ENCODE results near the gene ZNF746.
"Not testable (repeated sequence)": the region's sequence is repeated elsewhere in the genome, so short reads cannot be mapped to it uniquely, and the experiment has no call there.

Gene ZNF746

DNA sequence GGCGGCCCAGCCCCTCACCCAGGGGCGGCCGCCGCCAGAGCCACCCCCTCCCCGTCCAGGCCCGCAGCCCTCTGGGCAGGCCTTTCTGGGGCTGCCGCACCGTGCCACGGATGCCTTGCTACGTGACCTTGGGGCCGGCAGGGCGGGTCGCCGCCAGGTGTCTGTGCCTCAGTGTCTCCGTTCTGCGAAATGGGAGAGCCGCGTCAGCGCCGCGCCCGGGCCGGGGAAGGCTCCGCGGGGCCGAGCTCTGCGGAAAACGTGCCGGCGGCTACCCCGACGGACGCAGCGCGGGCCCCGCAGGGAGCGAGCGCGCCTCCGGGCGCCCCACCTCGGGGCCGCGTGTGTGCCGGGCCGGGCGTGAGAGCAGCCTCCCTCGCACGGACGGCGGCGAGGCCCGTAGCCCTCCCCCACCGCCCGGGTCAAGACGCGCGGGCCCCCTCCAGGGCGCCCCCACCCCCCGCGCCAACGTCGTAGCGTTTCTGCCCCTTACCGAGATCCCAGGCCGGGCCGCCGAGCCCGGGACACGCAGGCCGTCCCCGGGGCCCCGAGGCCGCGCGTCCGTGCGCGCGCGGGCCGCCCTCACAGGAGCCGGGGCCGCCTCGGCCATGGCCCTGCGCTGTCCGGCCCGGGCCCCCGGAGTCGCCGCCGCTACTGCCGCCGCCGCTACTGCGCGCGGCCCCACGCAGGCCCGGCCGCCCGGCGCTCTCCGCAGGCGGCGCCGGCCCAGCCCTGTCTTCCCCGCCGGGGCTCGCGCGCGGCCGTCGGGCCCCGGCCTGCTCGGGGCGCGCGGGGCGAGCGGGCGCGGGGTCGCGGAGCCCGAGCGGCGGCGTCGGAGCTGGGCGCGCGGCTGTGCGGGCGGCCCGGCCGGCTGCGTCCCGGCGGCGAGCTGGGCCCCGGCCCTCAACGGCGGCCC, 37.8 kb downstream of the ZNF746 start:
- no peak for DNase-seq (ENCODE audit: low read depth)

DNA sequence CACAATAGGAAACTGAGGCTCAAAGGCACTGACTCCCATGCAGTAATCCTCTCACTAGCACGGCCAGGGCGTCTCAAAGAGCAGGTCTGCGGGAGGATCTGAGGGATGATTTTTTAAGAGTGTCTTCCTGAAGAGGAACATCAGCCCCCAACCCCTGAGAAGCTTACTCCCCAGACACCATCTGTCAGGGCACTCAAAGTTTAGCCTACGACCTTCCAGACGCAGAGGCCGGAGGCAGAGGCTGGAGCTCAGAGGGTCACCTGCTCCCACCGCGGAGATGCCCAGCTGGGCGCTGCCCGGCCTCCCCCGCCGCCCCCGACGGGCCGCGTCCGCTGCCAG, 38.4 kb downstream of the ZNF746 start:
- DNase-seq (ENCODE audit: low read depth), result no peak

DNA sequence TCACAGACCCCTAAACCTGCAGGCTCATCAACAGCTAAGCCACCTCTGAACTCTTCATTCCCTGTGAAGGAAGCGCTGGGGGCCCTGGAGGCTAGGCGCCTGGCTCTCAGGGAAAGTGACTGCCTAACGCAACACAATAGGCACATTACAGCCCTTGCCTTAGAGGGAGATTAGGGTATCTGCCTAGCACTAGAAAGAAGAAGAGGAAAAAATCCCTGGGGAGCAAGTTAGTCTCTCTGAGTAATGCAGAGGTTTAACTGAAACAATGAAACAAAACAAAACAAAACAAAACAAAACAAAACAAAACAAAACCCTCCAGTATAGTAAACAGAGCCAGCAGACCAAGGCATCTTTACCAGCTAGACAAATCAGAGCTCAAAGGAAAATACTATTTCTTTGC, 39.4 kb downstream of the ZNF746 start:
- no peak for DNase-seq (ENCODE audit: low read depth)

DNA sequence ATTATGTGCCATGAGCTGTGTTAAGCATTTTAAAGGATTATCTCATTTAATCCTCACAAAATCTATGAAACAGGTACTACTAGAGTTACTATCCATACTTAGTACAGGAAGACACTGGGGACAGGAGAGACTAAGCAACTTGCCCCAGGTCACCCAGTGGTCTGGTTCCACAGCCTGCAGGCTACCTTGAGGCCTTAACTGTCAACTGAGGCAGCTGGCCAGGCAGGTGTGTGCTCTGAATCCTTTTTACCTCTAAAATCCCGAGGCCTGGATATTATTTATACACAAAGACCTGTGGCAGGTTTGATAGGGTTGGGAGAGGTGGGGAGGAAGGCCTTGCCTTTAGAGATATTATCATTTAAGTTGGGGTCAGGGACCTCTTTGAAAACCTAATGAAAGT, 39.8 kb downstream of the ZNF746 start:
- DNase-seq (ENCODE audit: low read depth), result no peak

DNA sequence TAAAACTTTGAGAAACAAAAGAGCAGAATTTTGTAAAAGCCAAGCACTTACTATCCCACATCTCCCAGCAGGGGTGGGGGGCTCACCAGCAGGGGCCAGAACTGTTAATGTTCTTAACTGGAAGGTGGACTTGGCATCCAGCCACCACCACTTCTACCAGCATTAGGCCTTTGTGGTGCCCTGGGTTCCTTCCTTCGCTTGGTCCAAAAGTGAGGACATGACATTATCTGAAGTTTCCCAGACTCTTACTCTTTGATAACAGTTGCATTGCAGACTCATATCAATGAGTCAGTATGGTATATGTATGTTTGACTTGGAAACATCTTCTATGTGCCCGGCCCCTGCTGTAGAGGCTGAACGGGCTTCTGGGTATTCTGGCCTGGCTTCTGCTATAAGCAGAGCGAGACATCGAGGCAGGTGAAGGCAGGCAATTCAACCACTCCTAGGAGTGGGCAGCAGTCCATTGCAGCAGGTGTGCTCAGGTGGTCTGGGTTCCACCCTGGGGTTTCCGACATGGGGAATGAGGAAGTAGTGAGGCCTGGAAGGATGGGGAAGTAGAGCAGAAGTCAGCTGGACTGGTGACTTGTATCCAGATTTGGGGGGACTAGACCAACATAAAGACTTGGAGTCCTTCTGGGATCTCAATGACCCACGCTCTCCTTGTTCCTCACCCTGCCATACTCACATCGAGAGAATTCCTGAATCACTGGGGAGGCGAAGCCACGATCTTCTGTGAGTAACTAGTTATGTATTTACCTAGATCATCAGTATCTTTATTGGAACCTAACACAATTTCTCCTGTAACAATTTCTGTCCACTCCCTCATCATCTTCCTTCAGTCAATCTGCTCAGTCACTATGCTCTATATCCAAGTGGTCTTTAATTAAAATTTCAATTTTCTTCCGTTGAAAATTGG, 40.8 kb downstream of the ZNF746 start:
- no peak for DNase-seq (ENCODE audit: low read depth)

DNA sequence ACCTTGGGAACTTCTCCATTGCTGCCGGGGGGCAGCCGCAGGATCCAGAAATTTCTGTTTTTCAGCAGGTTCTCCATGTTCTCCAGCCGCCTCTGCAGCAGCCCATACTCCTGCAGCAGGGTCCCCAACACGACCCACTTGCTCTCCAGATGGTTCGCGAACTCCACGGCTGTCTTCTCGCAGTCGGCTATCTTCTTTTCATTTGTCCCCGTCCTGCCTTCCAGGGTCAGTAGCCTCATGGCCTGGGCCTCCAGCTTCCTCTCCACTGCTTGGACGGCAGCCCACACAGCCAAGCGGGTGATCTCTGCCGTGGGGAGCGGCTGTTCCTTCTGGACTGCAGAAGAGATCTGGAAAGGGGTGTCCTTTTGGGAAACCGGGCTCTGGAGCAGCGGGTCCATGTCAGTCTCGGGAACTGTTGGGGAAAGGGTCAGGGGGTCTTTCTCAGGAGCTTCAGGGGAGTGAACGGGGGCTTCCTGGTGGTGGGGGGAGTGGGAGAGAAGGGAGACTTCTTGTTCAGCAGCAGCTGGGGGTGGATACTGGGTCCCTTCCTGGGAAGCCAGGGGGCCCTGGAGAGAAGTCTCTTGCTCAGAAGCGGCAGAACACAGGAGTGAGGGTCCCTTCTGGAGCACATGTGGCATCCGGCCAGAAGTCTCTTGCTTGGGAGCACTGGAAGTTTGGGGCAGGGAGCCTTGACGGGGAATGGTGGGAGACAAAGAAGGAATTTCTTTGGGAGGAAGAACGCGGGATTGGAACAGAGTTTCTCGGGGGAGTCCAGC, 42.2 kb downstream of the ZNF746 start:
- no peak for DNase-seq (ENCODE audit: low read depth)

DNA sequence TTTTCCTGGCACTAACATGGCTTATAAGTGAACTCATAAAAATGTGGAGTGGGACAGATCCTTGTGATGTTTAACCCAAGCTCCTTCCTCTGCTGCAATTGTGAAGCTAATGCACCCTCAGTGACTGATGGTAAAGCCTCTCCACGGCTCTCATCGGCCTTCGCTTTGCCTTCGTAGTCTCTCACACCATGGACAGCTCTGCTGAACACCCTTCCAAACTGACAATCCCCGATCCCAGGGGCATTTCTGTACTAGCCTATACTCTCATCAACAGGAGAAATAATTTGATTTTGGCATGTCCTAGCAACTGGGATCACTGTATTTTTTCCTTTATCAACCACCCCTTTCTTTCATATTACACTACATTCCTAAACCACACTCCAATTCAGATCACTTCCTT, 42.9 kb downstream of the ZNF746 start:
- no peak for DNase-seq (ENCODE audit: low read depth)

DNA sequence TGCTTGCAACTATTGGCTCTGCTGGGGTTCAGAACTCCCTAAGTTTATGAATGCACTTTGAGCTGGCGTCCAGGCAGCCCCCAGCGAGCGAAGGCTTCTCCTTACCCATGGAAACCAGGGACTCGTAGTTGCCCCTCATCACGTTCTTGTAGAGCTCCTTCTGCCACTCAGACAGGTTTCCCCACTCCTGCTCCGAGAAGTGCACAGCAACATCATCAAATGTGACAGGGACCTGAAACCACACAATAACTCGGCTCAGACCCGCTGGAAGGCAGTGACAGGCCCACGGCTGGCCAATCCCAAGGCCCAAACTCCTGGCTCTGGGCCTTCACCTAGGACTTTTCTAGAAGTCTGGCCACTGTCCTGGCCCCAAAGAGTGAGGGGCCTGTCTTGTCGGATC, 43.6 kb downstream of the ZNF746 start:
- no peak for DNase-seq (ENCODE audit: low read depth)

DNA sequence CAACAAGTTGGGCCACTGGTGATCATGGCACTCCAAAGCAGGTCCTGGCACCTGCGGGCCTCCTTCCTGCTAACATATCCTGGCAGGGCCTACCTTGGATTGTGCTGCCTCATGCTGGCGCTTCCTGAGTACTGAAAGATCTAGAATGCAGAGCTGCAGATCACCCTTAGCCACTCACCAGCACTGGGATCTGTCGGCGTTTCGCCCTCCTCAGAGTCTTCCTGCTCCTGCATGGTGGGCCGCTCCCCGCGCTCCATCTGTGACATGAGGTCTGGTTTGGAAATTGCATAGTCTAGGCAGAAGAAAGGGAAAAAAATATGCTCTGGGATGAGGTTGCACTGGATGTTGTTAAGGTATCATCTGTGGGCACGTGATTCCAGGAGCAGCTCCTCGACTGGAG, 46.8 kb downstream of the ZNF746 start:
- no peak for DNase-seq (ENCODE audit: low read depth)

DNA sequence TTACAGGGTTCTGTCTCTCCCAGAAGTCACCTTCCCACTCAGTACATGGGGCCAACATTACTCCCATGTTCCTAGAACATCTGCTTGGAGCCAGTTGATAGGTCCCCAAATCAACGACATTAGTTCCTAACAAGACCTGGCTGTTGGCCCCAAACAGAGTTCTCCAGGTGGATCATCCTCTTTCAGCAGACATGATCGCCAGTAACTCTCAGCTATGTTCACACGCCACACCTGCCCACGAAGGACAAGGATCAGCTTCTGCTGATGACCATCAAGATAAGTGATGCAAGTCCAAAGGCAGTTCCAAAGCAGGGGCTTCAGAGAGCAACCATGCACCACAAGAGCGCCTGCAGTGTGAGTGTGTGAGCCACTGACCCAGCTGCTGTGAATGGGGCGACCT, 47.7 kb downstream of the ZNF746 start:
- no peak for DNase-seq (ENCODE audit: low read depth)

DNA sequence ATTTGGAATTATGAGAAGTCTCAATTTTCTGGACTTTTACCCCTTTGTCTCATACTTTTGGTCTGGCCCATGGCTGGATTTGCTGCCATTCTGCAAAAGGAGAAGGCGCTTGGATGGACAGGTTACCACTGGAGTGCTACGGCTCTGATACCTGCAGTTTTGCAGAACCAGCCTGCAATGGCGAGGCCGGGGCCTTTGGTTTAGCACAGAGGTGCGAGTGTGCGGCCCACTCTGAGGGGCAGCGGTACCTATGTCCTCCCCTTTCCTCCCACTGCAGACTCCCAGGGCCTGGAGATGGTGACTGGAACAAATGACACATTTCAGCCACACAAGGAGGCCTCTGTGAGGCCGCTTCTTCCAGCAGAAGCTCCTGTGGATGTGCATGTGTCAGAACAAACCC, 48.6 kb downstream of the ZNF746 start:
- DNase-seq (ENCODE audit: low read depth), result no peak

DNA sequence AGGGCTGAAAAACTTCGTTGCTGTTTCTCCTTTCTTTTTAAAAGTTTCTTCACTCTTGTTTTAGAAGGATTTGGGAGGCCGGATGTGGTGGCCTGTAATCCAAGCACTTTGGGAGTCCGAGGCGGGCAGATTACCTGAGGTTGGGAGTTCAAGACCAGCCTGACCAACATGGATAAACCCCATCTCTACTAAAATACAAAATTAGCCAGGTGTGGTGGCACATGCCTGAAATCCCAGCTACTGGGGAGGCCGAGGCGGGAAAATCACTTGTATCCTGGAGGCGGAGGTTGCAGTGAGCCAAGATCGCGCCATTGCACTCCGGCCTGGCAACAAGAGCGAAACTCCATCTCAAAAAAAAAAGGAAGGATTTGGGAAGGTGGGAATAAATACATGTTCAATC, 51.6 kb downstream of the ZNF746 start:
- DNase-seq (ENCODE audit: low read depth), result not testable (repeated sequence)

DNA sequence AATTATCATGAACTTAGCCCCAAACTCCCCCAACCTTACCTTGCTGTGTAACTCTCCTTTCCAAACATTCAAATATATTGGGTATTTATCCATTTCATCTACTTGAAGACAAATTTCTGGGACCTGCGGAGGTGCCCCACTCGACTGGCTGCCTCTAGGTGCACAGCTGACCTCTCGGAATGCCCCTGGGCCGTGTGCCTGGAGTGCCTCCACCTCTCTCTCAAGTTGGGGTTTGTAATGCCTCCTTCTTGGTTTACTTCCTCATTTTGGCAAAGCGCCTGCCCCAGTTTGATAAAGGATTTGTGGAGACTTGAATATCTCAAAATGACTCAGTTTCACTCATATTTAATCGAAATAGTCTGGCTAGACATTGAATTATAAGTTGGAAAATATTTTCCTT, 53.3 kb downstream of the ZNF746 start:
- no peak for DNase-seq (ENCODE audit: low read depth)

DNA sequence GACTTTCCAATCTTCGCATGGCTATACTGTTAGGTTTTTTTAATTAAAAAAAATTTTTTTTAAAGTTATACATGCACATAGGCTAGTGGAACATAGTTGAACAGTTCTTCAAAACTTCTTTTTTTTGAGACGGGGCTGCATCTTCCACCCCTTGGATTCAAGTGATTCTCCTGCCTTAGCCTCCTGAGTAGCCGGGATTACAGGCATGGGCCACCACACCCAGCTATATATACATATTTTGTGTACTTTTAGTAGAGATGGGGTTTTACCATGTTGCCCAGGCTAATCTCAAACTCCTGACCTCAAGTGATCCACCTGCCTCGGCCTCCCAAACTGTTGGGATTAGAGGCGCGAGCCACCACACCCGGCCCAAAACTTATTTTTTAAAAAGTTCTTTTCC, 54.1 kb downstream of the ZNF746 start:
- no peak for DNase-seq (ENCODE audit: low read depth)

DNA sequence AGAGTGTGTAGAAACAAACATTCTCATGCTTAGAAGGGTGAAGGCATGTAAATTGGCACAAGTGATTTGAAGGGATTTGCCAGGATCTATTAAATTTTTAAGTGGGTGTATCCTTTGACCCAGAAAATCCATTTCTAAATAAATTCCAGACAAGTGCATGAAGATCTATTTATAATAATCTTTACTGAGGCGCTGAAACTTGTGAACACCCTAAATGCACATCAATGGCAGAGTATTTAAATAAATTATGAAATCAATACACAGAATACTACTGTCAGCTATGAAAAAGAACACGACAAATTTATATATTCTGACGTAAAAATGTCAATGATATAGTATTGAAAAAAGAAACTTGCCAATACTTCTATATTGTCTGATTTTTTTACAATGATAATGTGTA, 54.7 kb downstream of the ZNF746 start:
- DNase-seq (ENCODE audit: low read depth), result no peak

DNA sequence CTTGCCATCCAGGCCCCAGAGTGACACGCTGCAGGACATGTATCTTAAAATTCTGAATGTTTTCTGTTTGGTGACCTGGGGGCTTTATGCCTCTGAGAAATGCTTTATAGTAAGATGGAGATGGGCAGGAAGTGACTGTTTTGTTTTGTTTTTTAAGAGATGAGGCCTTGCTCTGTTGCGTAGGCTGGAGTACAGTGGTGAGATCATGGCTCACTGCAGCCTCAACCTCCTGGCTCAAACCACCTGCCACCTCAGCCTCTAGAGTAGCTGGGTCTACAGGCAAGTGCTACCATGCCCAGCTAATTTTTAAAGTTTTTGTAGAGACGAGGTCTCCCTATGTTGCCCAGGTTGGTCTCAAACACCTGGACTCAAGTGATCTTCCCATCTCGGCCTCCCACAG, 57.4 kb downstream of the ZNF746 start:
- no peak for DNase-seq (ENCODE audit: low read depth)

DNA sequence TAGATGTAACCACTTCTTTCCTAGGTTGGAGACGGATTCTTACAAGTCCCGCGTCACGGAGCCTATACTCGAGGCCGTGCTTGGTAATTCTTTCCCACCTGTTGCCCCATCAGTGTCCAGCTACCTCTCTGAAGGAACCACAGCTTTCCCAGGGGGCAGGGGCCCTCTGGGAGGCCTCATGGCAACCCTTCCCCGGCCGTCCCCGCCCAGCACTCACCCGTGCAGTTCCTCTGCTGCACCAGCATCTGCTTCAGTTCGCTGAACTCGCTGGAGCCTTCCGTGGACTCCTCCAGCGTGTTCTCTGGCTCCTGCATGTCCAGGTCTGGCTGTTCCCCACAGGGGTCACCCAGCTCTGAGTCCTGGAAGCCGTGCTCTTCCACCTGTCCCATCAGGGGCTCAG, 61.3 kb downstream of the ZNF746 start:
- DNase-seq (ENCODE audit: low read depth), result no peak

DNA sequence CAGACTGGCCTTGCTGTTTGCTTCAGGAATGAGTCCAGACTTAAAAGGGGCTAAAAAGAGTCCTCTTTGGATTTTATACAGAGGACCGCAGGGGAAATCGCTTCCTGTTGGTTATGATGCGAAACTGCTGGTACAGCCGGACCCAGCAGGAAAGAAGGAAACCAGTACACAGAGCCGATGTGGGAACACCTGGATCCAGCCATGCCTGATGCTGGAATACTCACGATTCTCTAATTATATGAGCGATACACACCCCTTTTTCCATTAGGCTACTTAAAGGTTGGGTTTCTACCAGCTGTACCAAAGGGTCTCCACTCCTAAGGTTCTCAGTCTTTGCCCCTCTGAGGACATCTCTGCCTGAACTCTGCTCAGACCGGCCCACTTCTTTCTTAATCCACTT, 64.5 kb downstream of the ZNF746 start:
- no peak for DNase-seq (ENCODE audit: low read depth)

DNA sequence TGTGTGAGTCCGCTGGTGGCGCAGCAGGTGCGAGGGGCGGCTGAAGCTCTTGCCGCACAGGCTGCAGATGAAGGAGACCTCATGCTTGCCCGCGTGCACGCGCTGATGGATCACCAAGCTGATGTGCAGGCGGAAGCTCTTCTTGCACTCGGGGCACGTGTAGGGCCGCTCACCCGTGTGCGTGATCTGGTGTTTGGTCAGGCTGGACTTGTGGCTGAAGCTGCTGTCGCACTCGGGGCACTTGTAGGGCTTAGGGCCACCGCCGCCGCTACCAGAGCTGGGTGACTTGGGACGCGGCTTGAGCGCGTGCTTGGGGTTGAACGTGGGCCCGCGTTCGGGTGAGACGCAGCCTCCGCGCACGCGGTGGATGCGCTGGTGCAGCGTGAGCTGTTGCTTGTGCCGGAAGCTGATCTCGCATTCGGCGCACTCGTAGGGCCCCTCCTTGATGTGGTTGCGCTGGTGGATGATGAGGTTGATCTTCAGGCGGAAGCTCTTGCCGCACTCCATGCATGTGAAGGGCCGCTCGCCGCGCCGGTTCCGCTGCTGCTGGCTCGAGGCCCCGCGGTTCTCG, 65.4 kb downstream of the ZNF746 start:
- DNase-seq (ENCODE audit: low read depth), result no peak

DNA sequence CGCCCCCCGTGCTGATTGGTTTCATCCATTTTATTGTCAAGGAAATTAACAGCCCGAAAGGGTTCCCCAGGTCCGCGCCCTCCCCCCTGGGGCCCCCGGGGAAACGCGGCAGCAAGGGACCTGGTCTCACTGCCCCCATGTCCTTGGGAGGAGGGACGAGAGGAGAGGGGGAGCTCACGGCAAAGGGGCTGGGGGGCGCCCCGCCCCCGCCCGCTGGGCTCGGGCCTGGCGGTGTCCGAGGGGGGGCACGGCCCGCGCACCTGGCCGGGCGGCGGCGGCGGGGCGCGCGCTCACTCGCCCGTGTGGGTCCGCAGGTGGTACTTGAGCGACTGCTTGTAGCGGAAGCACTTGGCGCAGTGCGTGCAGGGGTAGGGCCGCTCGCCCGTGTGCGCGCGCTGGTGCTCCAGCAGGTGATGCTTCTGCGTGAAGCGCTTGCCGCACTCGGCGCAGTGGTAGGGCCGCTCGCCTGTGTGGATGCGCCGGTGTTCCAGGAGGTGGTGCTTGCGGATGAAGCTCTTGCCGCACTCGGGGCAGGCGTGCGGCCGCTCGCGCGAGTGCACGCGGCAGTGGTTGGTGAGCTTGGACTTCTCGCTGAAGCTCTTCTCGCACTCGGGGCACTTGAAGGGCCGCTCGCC, 66.0 kb downstream of the ZNF746 start:
- no peak for DNase-seq (ENCODE audit: low read depth)

DNA sequence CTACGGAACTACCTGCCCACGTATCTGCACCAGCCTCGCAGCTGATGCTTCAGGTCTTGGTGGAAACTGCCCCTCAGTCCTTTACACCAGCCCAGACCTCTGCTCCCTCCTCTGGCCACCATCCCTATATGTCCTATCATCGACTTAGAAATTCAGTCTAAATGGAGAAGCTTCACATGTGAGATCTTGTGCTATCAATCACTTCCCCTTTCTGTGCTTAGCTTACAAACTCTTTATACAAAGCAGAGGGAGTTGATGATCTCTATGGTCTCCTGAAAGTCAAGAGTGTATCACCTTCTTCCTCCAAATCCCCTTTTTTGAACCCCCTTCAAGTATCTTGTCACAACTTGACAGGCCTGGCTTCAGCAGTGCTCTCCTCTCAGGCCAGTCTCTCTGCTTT, 67.4 kb downstream of the ZNF746 start:
- DNase-seq (ENCODE audit: low read depth), result no peak

DNA sequence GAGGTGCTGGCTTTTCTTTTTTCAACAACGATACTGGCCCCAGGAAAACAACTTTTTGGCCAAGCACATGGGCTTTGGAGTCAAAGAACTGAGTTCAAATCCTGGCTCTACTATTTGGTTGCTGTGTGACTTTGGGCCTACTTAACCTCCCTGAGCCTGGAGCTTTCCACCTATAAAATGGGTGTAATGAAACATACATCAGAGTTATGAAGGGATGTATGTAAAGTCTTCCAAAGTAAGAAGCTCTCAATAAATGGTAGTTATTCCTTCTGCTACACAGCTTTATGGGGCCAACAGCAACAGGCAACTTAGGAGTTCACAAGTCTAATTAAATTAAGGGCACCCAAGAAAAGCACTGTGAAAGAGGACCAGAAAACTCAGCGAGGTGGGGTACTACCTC, 69.7 kb downstream of the ZNF746 start:
- no peak for DNase-seq (ENCODE audit: low read depth)
